Measurements from ENCODE around the gene HEATR5A. TPM values are rescaled to one million over a fixed set of nuclear protein-coding genes. Genes with fewer than 3 reads are reported as not detected.

The HEATR5A gene
- total and polyA plus RNA-seq, 2 of the 13 experiments (the other 11 are each of a cell fraction or from before 2014, with no cell fraction given) = 36.4 to 105 TPM

GRCh38 chr14:31251028-31251958 lies 169.1 kb downstream of the HEATR5A start (continued):
- no peak for TF ChIP-seq NFAT5 (CRISPR knock-in tag; IDR thresholded peaks at IDR 0.05)
- peak; percentile 51 for TF ChIP-seq YY1 (IDR thresholded peaks at IDR 0.05; ENCODE audit: insufficient read depth, insufficient replicate concordance, low read depth, low read length)
- TF ChIP-seq ZNF563 (CRISPR knock-in tag; IDR thresholded peaks at IDR 0.05) = 0 out of 2 replicates have a peak, but pooled peaks have one; percentile 33
- TF ChIP-seq MTF2 (CRISPR knock-in tag; IDR thresholded peaks at IDR 0.05; ENCODE audit: borderline replicate concordance) = no peak
- TF ChIP-seq HMG20A (CRISPR knock-in tag; IDR thresholded peaks at IDR 0.05; ENCODE audit: borderline replicate concordance) = 0 out of 2 replicates have a peak, but pooled peaks have one; percentile 34
- no peak for TF ChIP-seq HNF4G (IDR thresholded peaks at IDR 0.05; ENCODE audit: borderline replicate concordance, low read depth, low read length)
- 0 out of 2 replicates have a peak, but pooled peaks have one; percentile 34 for TF ChIP-seq HNF4G (CRISPR knock-in tag; IDR thresholded peaks at IDR 0.05; ENCODE audit: borderline replicate concordance, low read depth)
- no peak for TF ChIP-seq ZNF513 (CRISPR knock-in tag; conservative IDR thresholded peaks at IDR 0.05)
- 0 out of 2 replicates have a peak, but pooled peaks have one; percentile 82 for TF ChIP-seq HOXA7 (CRISPR knock-in tag; IDR thresholded peaks at IDR 0.05)
- no peak for TF ChIP-seq ZNF343 (CRISPR knock-in tag; IDR thresholded peaks at IDR 0.05)
- TF ChIP-seq ZNF598 (CRISPR knock-in tag; IDR thresholded peaks at IDR 0.05; ENCODE audit: borderline replicate concordance) = peak; percentile 70; the same call in 1 of the 2 replicates
- TF ChIP-seq THRA (CRISPR knock-in tag; IDR thresholded peaks at IDR 0.05; ENCODE audit: borderline replicate concordance) = 0 out of 2 replicates have a peak, but pooled peaks have one; percentile 21
- TF ChIP-seq ARNT2 (CRISPR knock-in tag; IDR thresholded peaks at IDR 0.05; ENCODE audit: low read depth) = no peak
- TF ChIP-seq ZNF780A (CRISPR knock-in tag; IDR thresholded peaks at IDR 0.05) = no peak
- TF ChIP-seq ZNF788 (CRISPR knock-in tag; IDR thresholded peaks at IDR 0.05; ENCODE audit: borderline replicate concordance) = peak; percentile 61; the same call in 1 of the 2 replicates
- peak; percentile 38 for TF ChIP-seq PCBP2 (optimal IDR thresholded peaks at IDR 0.05; ENCODE audit: low read depth, low read length, poor library complexity, severe bottlenecking)
- TF ChIP-seq SSRP1 (CRISPR knock-in tag; IDR thresholded peaks at IDR 0.05) = no peak
- TF ChIP-seq ZFP36L2 (CRISPR knock-in tag; IDR thresholded peaks at IDR 0.05) = 0 out of 2 replicates have a peak, but pooled peaks have one; percentile 34
- TF ChIP-seq DR1 (CRISPR knock-in tag; IDR thresholded peaks at IDR 0.05) = no peak; the same call in 1 of the 2 replicates
- TF ChIP-seq FOXC1 (CRISPR knock-in tag; IDR thresholded peaks at IDR 0.05; ENCODE audit: borderline replicate concordance) = no peak; the same call in 1 of the 2 replicates
